ENCODE data around the gene SPEN. TPM values are rescaled to one million over a fixed set of nuclear protein-coding genes. Genes with fewer than 3 reads are reported as not detected.

SPEN gene
- total and polyA plus RNA-seq, 12 donors: 16.4 to 51.2 (median 30.7) TPM

DNA sequence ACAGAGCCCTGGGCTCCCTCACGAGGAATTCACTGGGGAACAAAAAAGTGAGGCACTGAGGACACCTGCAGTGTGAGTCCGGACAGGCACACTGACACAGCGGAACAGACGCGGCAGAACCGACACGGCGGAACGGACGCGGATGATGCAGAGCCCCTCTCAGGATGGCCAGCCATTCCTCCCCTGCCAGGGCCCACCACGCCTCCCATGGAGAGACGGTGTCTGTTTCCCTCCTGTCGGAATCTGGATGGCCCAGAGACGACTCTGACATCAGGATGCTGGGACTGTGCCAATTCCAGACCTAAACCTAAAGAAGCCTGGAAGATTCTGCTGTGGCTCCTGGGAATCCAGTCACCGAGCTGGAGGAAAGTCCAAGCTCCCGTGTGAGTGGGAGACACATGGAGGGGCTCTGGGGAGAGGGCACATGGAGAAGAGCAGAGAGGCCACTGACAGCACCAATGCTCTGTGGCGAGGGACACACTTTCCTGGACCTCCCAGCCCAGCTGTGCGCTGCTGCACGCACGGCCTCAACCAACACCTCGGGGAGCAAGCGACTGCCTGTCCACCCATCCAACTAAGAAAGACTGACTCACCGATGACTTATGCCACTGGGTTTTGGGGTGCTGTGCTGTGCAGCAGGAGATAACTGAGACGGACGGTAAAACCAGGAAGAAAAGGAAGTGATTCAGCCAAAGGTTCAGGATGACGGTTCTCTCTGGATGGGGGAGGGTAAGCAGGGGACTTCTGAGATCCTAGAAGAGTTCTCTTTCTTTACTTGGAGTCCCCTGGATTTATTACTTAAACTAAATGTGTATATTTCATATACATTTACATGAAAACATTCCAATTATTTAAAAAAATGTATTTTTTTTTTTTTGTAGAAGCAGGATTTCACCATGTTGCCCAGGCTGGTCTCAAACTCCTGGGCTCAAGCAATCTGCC, 105.1 kb downstream of the SPEN start:
- peak overlapping the region; percentile 35 to 98 (median 95) for H3K27ac ChIP-seq
- H3K4me1 ChIP-seq (replicated peaks in 1 of 2): peaks cover 43 to 76% of the 10 kb centered on the region in 2 donors
- peaks cover 0 to 6% of the 10 kb centered on the region in 2 donors for H3K36me3 ChIP-seq (replicated peaks in 1 of 2)
- TF ChIP-seq, protein P1, sequence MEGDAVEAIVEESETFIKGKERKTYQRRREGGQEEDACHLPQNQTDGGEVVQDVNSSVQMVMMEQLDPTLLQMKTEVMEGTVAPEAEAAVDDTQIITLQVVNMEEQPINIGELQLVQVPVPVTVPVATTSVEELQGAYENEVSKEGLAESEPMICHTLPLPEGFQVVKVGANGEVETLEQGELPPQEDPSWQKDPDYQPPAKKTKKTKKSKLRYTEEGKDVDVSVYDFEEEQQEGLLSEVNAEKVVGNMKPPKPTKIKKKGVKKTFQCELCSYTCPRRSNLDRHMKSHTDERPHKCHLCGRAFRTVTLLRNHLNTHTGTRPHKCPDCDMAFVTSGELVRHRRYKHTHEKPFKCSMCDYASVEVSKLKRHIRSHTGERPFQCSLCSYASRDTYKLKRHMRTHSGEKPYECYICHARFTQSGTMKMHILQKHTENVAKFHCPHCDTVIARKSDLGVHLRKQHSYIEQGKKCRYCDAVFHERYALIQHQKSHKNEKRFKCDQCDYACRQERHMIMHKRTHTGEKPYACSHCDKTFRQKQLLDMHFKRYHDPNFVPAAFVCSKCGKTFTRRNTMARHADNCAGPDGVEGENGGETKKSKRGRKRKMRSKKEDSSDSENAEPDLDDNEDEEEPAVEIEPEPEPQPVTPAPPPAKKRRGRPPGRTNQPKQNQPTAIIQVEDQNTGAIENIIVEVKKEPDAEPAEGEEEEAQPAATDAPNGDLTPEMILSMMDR (IDR thresholded peaks at IDR 0.05): no peak
- peak in 1 of 2 donors; percentile 51 for TF ChIP-seq POLR2A (IDR thresholded peaks at IDR 0.05)
- WGBS, 4 donors: 71 to 77% (median 74%) methylated on average over 23 to 27 of the region's 27 CpGs
- no peaks in the 10 kb centered on the region for H3K9me3 ChIP-seq (replicated peaks in 1 of 3)
- DNase-seq: peak in 5 of 7 donors; percentile 64 to 75 (median 72)
- intact Hi-C loops (cut with DNase I): no loop called here
- no peaks in the 10 kb centered on the region for H3K27me3 ChIP-seq
- H3K4me3 ChIP-seq: no peak overlapping the region

DNA sequence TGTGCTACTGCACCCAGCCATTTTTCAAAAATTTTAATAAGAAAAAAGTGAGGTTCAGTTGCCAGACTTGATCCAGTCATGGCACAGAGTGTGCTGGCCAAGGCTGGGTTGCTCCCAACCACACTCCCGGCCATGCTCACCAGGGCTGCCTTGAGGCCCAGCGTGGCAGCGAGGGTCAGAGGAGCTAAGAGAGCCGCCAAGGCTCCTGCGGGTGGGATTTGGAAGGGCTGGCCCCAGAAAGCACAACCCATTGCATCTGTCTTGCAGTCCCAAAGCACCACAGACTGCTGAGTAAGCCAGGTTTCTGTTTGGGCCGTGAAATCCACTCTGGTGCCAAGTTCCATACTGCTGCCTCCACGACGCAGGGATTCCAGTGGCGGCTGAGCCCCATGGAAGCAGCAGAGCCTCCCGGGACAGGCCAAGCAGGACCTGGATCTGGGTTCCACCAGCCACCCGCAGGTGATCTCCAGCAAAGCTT, 105.8 kb downstream of the SPEN start:
- 75 to 85% (median 82%) methylated on average over 8 to 11 of the region's 11 CpGs for WGBS, 4 donors
- H3K4me3 ChIP-seq: no peak overlapping the region
- DNase-seq: peak in 3 of 7 donors; percentile 24 to 38 (median 26)
- no peaks in the 10 kb centered on the region for H3K27me3 ChIP-seq
- H3K36me3 ChIP-seq (replicated peaks in 1 of 2): no peaks in the 10 kb centered on the region
- intact Hi-C loops (cut with DNase I): no loop called here
- H3K27ac ChIP-seq: peak overlapping the region; percentile 35 to 97 (median 64)
- TF ChIP-seq POLR2A (IDR thresholded peaks at IDR 0.05): no peak
- TF ChIP-seq, protein P1 (IDR thresholded peaks at IDR 0.05): no peak
- peaks cover 42 to 78% of the 10 kb centered on the region in 2 donors for H3K4me1 ChIP-seq (replicated peaks in 1 of 2)
- no peaks in the 10 kb centered on the region for H3K9me3 ChIP-seq (replicated peaks in 1 of 3)

DNA sequence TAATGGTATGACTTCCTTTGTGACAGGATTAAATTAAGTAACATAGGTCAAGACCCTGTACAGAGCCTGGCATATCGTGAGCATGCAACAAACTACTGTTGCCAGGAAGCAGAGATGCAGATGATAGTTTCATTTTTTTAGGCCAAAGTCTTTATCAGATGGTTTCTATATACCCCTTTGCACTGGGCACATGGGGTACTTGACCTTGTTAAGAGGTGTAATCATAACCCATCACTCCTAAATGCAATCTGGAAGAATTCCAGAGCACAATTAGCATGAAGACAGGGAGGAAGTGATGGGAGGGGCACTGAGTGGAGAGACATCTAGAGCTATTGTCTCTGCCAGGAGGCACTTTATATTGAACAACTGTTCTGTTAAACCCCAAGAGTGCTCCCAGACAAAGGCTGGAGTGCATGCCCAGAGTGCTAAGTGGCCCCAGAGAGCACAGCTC, 106.3 kb downstream of the SPEN start:
- WGBS, 4 donors: 13 to 50% (median 31%) methylated on average over 1 of the region's 1 CpG
- intact Hi-C loops (cut with DNase I): no loop called here
- Histone ChIP-seq H3K4me3 (no peak overlapping the region), H3K36me3 (replicated peaks in 1 of 2) (no peaks in the 10 kb centered on the region), H3K27ac (peak overlapping the region in 4 of 5 donors; percentile 35 to 97 (median 80)), H3K4me1 (replicated peaks in 1 of 2) (peaks cover 37 to 75% of the 10 kb centered on the region in 2 donors), H3K9me3 (replicated peaks in 1 of 3) (no peaks in the 10 kb centered on the region), H3K27me3 (no peaks in the 10 kb centered on the region)
- no peak for DNase-seq
- TF ChIP-seq POLR2A (IDR thresholded peaks at IDR 0.05): no peak
- TF ChIP-seq, protein P1 (IDR thresholded peaks at IDR 0.05): no peak

DNA sequence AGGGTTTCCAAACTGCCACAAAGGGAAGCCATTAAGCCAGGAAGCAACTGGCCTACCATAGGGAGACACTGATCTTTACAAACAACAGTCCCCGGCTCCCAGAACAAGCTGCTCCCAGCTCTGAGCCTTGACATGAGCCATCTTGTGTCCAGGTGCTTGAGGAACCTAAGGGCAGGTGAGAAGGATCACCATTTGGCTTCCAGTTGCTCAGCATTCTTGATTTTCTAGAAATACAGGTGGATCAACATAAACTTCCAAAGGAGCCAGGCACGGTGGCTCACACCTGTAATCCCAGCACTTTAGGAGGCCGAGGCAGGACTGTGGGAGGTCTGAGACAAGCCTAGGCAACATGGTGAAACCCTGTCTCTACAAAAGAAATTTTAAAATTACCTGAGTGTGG, 106.8 kb downstream of the SPEN start:
- 92 to 100% (median 95%) methylated on average over 2 to 3 of the region's 3 CpGs for WGBS, 4 donors
- Histone ChIP-seq H3K4me3 (no peak overlapping the region), H3K27ac (peak overlapping the region in 2 of 5 donors; percentile 64 to 97), H3K4me1 (replicated peaks in 1 of 2) (peaks cover 32 to 74% of the 10 kb centered on the region in 2 donors), H3K27me3 (no peaks in the 10 kb centered on the region), H3K36me3 (replicated peaks in 1 of 2) (no peaks in the 10 kb centered on the region), H3K9me3 (replicated peaks in 1 of 3) (no peaks in the 10 kb centered on the region)
- intact Hi-C loops (cut with DNase I): no loop called here
- no peak for DNase-seq
- TF ChIP-seq POLR2A (IDR thresholded peaks at IDR 0.05): no peak
- TF ChIP-seq, protein P1 (IDR thresholded peaks at IDR 0.05): no peak
